Measurements from ENCODE around the gene TRABD. TPM values are rescaled to one million over a fixed set of nuclear protein-coding genes. Genes with fewer than 3 reads are reported as not detected.
A peak's percentile ranks its signal among the peaks of the same experiment; 100 is the strongest.

TRABD gene
- total RNA-seq, 1 donor from 2014 or later: 35.7 TPM

DNA sequence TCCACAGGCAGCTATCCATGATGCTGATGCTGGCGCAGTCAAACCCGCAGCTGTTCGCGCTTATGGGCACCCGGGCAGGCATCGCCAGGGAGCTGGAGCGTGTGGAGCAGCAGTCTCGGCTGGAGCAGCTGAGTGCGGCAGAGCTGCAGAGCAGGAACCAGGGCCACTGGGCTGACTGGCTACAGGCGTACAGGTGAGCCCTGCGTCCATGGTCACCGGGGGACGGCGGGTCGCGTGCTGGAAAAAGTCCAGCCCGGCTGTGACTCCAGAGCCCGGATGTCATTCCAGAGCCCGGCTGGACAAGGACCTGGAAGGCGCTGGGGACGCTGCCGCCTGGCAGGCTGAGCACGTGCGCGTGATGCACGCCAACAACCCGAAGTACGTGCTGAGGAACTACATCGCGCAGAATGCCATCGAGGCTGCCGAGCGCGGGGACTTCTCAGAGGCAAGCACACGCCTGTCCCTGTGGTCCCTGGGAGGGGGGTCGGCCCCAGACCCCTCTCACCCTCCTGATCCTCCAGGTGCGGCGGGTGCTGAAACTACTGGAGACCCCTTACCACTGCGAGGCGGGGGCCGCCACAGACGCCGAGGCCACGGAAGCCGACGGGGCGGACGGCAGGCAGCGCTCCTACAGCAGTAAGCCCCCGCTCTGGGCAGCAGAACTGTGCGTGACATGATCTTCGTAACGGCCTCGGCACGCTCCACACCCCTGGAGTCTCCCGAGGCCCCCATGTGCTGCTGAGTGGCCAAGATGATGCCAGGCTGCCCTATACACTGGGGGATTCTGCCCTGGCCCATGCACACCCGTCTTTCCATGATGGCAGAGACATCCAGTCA, 31.2 kb downstream of the TRABD start:
- H3K9me3 ChIP-seq (ENCODE audit: insufficient read depth, low read depth, low read length): no peaks in the 10 kb centered on the region
- no peak overlapping the region for H3K27ac ChIP-seq (ENCODE audit: low read depth, low read length)
- H3K36me3 ChIP-seq (ENCODE audit: insufficient read depth, low read length): peaks cover 10% of the 10 kb centered on the region
- H3K27me3 ChIP-seq (ENCODE audit: insufficient read depth, low read length): no peaks in the 10 kb centered on the region
- Mint-ChIP-seq H3K36me3 (ENCODE audit: low read depth, unreplicated experiment) (peaks cover 13% of the 10 kb centered on the region), H3K4me1 (ENCODE audit: low read depth, unreplicated experiment) (no peaks in the 10 kb centered on the region), H3K9me3 (ENCODE audit: unreplicated experiment) (no peaks in the 10 kb centered on the region), H3K27me3 (ENCODE audit: low read depth, unreplicated experiment) (no peaks in the 10 kb centered on the region), H3K4me3 (ENCODE audit: unreplicated experiment) (no peak overlapping the region), H3K27ac (ENCODE audit: unreplicated experiment) (peak overlapping the region; percentile 69)
- TF ChIP-seq, protein P1, sequence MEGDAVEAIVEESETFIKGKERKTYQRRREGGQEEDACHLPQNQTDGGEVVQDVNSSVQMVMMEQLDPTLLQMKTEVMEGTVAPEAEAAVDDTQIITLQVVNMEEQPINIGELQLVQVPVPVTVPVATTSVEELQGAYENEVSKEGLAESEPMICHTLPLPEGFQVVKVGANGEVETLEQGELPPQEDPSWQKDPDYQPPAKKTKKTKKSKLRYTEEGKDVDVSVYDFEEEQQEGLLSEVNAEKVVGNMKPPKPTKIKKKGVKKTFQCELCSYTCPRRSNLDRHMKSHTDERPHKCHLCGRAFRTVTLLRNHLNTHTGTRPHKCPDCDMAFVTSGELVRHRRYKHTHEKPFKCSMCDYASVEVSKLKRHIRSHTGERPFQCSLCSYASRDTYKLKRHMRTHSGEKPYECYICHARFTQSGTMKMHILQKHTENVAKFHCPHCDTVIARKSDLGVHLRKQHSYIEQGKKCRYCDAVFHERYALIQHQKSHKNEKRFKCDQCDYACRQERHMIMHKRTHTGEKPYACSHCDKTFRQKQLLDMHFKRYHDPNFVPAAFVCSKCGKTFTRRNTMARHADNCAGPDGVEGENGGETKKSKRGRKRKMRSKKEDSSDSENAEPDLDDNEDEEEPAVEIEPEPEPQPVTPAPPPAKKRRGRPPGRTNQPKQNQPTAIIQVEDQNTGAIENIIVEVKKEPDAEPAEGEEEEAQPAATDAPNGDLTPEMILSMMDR (IDR thresholded peaks at IDR 0.05; ENCODE audit: insufficient read depth, low read depth, low read length): no peak
- TF ChIP-seq EZH2 (IDR thresholded peaks at IDR 0.05; ENCODE audit: insufficient read depth, low read length): no peak
- no peak overlapping the region for H3K9ac ChIP-seq (ENCODE audit: low read length)
- peaks cover 71% of the 10 kb centered on the region for H4K20me1 ChIP-seq (ENCODE audit: insufficient read depth, low read length)
- FAIRE-seq (no peak), DNase-seq (ENCODE audit: low read depth) (no peak)
- H3K4me2 ChIP-seq (ENCODE audit: low read length): no peak overlapping the region
- no peaks in the 10 kb centered on the region for H3K4me1 ChIP-seq (ENCODE audit: insufficient read depth, low read length)
- peaks cover 35% of the 10 kb centered on the region for H3K79me2 ChIP-seq (ENCODE audit: insufficient read depth, low read length)
- H2AFZ ChIP-seq (ENCODE audit: low read depth, low read length): no peak overlapping the region
- H3K4me3 ChIP-seq (ENCODE audit: insufficient read depth, low read depth, low read length): no peak overlapping the region

DNA sequence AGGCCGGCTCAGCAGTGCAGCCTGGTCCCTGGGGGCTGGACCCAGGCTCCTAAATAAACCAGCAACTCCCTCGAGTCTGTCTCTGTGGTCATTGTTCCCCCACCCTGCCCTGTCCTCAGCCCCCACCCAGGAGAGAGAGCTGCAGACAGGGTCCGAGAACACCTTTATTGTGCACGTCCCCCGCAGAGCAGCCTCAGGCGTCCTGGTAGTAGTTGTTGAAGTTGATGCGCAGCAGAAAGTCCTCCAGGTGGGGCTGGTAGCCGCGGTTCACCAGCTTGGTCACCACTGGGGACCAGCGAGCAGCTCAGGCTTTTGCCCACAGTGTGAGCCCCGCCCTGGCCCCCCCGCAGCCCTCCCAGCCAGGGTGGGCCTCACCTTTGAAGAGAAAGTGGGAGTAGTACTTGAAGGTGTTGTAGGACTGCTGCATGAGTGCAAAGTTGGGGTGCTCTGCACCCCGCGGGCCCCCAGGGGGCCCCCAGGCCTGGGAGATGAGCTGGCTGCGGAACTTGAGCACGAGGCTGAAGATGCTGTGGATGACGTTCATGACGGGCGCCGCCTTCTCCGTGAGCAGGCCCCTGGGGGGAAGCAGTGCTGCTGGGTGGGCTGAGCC, 31.9 kb downstream of the TRABD start:
- peaks cover 63% of the 10 kb centered on the region for H4K20me1 ChIP-seq (ENCODE audit: insufficient read depth, low read length)
- no peak overlapping the region for H3K4me2 ChIP-seq (ENCODE audit: low read length)
- Mint-ChIP-seq H3K4me3 (ENCODE audit: unreplicated experiment) (no peak overlapping the region), H3K9me3 (ENCODE audit: unreplicated experiment) (no peaks in the 10 kb centered on the region), H3K27me3 (ENCODE audit: low read depth, unreplicated experiment) (no peaks in the 10 kb centered on the region), H3K4me1 (ENCODE audit: low read depth, unreplicated experiment) (no peaks in the 10 kb centered on the region), H3K36me3 (ENCODE audit: low read depth, unreplicated experiment) (peaks cover 9% of the 10 kb centered on the region), H3K27ac (ENCODE audit: unreplicated experiment) (peak overlapping the region; percentile 69)
- no peaks in the 10 kb centered on the region for H3K27me3 ChIP-seq (ENCODE audit: insufficient read depth, low read length)
- peaks cover 8% of the 10 kb centered on the region for H3K36me3 ChIP-seq (ENCODE audit: insufficient read depth, low read length)
- no peak for FAIRE-seq
- no peak overlapping the region for H3K27ac ChIP-seq (ENCODE audit: low read depth, low read length)
- no peak for DNase-seq (ENCODE audit: low read depth)
- H3K9me3 ChIP-seq (ENCODE audit: insufficient read depth, low read depth, low read length): no peaks in the 10 kb centered on the region
- no peak for TF ChIP-seq EZH2 (IDR thresholded peaks at IDR 0.05; ENCODE audit: insufficient read depth, low read length)
- TF ChIP-seq, protein P1 (IDR thresholded peaks at IDR 0.05; ENCODE audit: insufficient read depth, low read depth, low read length): no peak
- H3K79me2 ChIP-seq (ENCODE audit: insufficient read depth, low read length): peaks cover 29% of the 10 kb centered on the region
- no peaks in the 10 kb centered on the region for H3K4me1 ChIP-seq (ENCODE audit: insufficient read depth, low read length)
- no peak overlapping the region for H2AFZ ChIP-seq (ENCODE audit: low read depth, low read length)
- no peak overlapping the region for H3K9ac ChIP-seq (ENCODE audit: low read length)
- no peak overlapping the region for H3K4me3 ChIP-seq (ENCODE audit: insufficient read depth, low read depth, low read length)
